ENCODE results near the gene HGFAC.
A peak's percentile ranks its signal among the peaks of the same experiment; 100 is the strongest.

HGFAC gene

DNA sequence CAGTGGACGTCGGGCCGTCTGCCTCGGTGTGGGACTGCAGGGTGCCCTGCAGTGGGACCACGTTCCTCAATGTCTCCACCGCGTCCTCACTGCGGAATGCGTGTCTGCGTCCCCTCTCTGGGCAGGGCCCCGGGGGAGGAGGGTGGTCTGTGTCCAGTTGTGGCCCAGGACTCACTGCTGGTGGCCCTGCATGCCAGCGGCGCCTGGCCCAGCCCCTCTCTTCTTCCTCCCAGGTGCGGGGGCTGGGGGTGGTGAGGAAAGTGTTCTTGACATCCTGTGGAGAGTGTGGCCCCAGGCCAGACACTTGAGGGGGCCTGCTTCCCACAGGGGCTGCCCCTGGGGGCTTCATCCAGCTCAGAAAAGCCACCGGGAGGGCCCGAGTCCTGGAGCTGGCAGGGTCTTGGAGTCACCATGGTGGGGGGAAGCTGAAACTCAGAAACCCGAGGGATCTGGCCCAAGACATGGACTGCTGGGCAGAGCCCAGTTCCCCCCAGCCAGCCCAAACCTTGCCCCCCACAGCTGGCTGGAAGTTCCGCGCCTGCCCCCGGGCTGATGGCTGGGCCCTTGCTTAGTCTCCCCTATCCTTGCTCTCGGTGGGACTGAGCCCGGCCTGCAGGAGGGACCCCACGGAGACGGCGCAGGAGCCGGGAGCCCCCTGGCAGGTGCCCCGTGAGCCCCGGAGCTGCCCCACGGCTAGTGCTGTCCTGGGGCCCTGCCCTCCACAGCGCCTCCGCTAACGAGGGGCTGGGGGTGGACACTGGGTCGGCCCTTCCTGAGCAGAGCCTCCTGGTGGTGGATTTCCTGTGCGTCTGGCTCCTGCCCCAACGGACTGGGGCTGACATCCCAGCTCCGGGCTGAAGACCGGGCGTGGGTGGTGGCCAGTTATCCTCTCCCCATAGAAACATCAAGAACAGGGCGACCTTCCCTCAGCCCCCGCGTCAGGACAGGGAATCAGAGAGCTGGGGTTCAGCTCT lies 24.2 kb downstream of the HGFAC start:
- TF ChIP-seq CTCF (conservative IDR thresholded peaks at IDR 0.05; ENCODE audit: low read length): peak; percentile 27; the same call in 1 of the 2 replicates
- DNase-seq (ENCODE audit: low read depth): no peak
- no peak overlapping the region for H3K4me3 ChIP-seq (ENCODE audit: low read length)

DNA sequence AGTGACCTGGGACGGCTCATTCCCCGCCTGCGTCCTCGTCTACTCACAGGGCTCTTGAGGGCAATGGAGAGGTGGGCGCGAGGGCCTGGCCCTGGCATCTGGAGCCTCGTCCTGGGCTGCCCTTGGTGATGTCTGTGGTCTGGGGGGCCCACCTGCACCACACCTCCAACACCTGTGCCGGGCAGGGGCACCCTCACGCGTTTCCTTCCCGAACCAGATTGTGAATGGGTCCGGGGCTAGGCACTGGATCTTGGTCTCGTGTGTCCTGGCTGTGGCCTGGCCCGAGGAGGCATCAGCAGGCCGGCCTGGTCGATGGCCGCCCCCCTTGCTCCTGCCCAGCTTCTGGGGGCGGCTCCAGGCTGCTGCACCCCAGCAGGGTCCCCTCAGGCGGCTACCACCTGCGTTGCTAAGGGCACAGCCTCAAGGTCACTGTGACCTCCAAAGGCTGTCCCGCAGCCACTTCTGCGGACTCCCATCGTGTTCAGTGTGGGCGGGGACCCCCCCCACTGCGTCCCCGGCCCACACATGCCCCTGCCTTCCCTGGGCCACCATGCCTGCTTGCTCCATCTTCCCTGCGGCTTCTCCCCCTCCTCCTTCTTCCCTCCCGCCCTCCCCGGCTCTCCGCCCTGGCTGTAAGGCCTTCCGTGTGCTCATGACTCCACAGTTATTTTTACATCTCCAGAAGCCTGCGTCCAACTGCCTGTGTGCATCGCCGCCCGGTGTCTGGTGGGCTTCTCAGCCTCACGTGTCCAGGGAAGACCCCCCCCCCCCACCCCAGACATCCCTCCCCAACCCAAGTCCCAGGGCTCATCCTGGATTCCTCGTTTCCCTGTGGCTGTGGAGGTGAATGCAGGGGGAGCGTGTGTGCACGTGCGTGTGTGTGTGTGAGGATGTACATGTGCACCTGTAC lies 25.2 kb downstream of the HGFAC start:
- DNase-seq (ENCODE audit: low read depth): no peak

DNA sequence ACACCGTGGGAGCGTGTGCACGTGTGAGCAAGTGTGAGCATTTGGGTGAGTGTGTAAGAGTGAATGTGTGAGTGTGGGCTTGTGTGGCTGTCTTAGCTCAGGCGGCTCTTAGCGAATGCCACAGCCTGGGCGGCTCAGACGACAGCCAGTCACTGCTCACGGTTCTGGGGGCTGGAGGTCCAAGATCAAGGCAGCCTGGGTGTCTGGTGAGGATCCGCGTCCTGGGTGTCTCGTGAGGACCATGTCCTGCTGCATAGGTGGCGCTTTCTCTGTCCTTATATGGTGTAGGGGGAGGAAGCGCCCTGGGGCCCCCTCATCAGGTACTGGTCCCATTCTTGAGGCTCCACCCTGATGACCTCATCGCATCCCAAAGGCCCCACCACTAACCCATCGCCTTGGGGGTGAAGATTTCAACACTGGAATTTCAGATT lies 25.8 kb downstream of the HGFAC start:
- H3K4me3 ChIP-seq (ENCODE audit: low read length): no peak overlapping the region
- no peak for TF ChIP-seq CTCF (conservative IDR thresholded peaks at IDR 0.05; ENCODE audit: low read length)
- DNase-seq (ENCODE audit: low read depth): no peak

More for the DNA sequence above, 25.2 kb downstream of the HGFAC start:
- no peak overlapping the region for H3K4me3 ChIP-seq (ENCODE audit: low read length)
- no peak for TF ChIP-seq CTCF (conservative IDR thresholded peaks at IDR 0.05; ENCODE audit: low read length)

GRCh38 chr4:3468154-3468553 lies 26.4 kb downstream of the HGFAC start:
- no peak for DNase-seq (ENCODE audit: low read depth)
- no peak for TF ChIP-seq CTCF (conservative IDR thresholded peaks at IDR 0.05; ENCODE audit: low read length)
- no peak overlapping the region for H3K4me3 ChIP-seq (ENCODE audit: low read length)

- H3K4me3 ChIP-seq (ENCODE audit: low read length): no peak overlapping the region
- no peak for TF ChIP-seq CTCF (conservative IDR thresholded peaks at IDR 0.05; ENCODE audit: low read length)
These were observed 27.0 kb downstream of the HGFAC start for GRCh38 chr4:3468804-3469203.

GRCh38 chr4:3469386-3470243 lies 27.8 kb downstream of the HGFAC start:
- DNase-seq (ENCODE audit: low read depth): no peak
- no peak overlapping the region for H3K4me3 ChIP-seq (ENCODE audit: low read length)
- no peak for TF ChIP-seq CTCF (conservative IDR thresholded peaks at IDR 0.05; ENCODE audit: low read length)

More at GRCh38 chr4:3468804-3469203, 27.0 kb downstream of the HGFAC start:
- no peak for DNase-seq (ENCODE audit: low read depth)
